Loucy (cell line): Measurements from ENCODE around the gene TASP1.

Experiments used
- H2AFZ ChIP-seq: fragments of 200-600 bp; sonication (generic); 2 replicates; pipeline ENCODE4 v1.6.0; 2016; ENCODE audit warnings: antibody characterized with exemption, mild to moderate bottlenecking, low read length, moderate library complexity
- H3F3A ChIP-seq: fragments of 200-600 bp; 2 replicates; pipeline ENCODE4 v1.6.0; 2016; ENCODE audit warnings: antibody characterized with exemption, low read depth, mild to moderate bottlenecking
- H3K27me3 ChIP-seq: fragments of 200-600 bp; sonication (generic); 2 replicates; pipeline ENCODE4 v1.6.1; 2014; ENCODE audit warnings: low read length, mild to moderate bottlenecking; ENCODE audit not compliant: insufficient read depth, poor library complexity, severe bottlenecking
- H3K36me3 ChIP-seq: fragments of 200-600 bp; sonication (generic); 2 replicates; pipeline ENCODE4 v1.6.1; 2016; ENCODE audit warnings: low read length; ENCODE audit not compliant: insufficient read depth
- H3K4me1 ChIP-seq: fragments of 200-600 bp; sonication (generic); 2 replicates; pipeline ENCODE4 v1.5.1; 2014; ENCODE audit warnings: low read length, mild to moderate bottlenecking; ENCODE audit not compliant: insufficient read depth, poor library complexity, severe bottlenecking
- H3K4me2 ChIP-seq: fragments of 200-600 bp; sonication (generic); 2 replicates; pipeline ENCODE4 v1.6.0; 2014; ENCODE audit warnings: antibody characterized with exemption, low read length, low read depth, mild to moderate bottlenecking; ENCODE audit not compliant: poor library complexity, severe bottlenecking
- H3K4me3 ChIP-seq: fragments of 200-600 bp; sonication (generic); 2 replicates; pipeline ENCODE4 v1.5.1; 2014; ENCODE audit warnings: low read length, mild to moderate bottlenecking, mixed read lengths; ENCODE audit not compliant: poor library complexity, severe bottlenecking
- H3K79me2 ChIP-seq: fragments of 200-600 bp; sonication (generic); 2 replicates; pipeline ENCODE4 v1.6.1; 2014; ENCODE audit warnings: low read length; ENCODE audit not compliant: insufficient read depth
- H3K9ac ChIP-seq: fragments of 200-600 bp; sonication (generic); 2 replicates; pipeline ENCODE4 v1.6.0; 2014; ENCODE audit warnings: mild to moderate bottlenecking, low read depth, low read length, moderate library complexity; ENCODE audit not compliant: poor library complexity, severe bottlenecking
- H3K9me2 ChIP-seq: fragments of 200-600 bp; sonication (generic); replicated peaks from 2 replicates; pipeline ENCODE4 v1.6.1; 2016; ENCODE audit warnings: low read depth, low read length, mixed read lengths
- H3K9me3 ChIP-seq: fragments of 200-600 bp; sonication (generic); 2 replicates; pipeline ENCODE4 v1.6.1; 2014; ENCODE audit warnings: mild to moderate bottlenecking, antibody characterized with exemption, low read length, low read depth; ENCODE audit not compliant: insufficient read depth
- H4K20me1 ChIP-seq: fragments of 200-600 bp; sonication (generic); 2 replicates; pipeline ENCODE4 v1.6.0; 2014; ENCODE audit warnings: antibody characterized with exemption, low read length, mild to moderate bottlenecking; ENCODE audit not compliant: insufficient read depth, poor library complexity, severe bottlenecking
- CTCF ChIP-seq: fragments of 200-600 bp; sonication (generic); conservative IDR thresholded peaks from 2 replicates; pipeline ENCODE4 v1.5.1; 2014; ENCODE audit warnings: mild to moderate bottlenecking, antibody characterized with exemption, low read length
- EZH2phosphoT487 ChIP-seq: fragments of 200-600 bp; IDR thresholded peaks from 2 replicates; pipeline ENCODE4 v1.6.1; 2018; ENCODE audit warnings: antibody characterized with exemption, mild to moderate bottlenecking, moderate library complexity, borderline replicate concordance

TASP1 gene

GRCh38 chr20:13404293-13404692, 234.4 kb downstream of the TASP1 start:
- Histone ChIP-seq H3K4me3 (no peak overlapping the region), H3K9ac (no peak overlapping the region), H3K4me2 (no peak overlapping the region), H3K79me2 (no peaks in the 10 kb centered on the region), H4K20me1 (no peaks in the 10 kb centered on the region), H3K9me3 (no peaks in the 10 kb centered on the region), H3K36me3 (no peaks in the 10 kb centered on the region), H2AFZ (no peak overlapping the region), H3K9me2 (no peaks in the 10 kb centered on the region), H3K4me1 (no peaks in the 10 kb centered on the region), H3K27me3 (no peaks in the 10 kb centered on the region), H3F3A (no peaks in the 10 kb centered on the region)
- TF ChIP-seq CTCF (no peak), EZH2phosphoT487 (no peak)

GRCh38 chr20:13403453-13403852, 235.3 kb downstream of the TASP1 start:
- Histone ChIP-seq H2AFZ (no peak overlapping the region), H3F3A (no peaks in the 10 kb centered on the region), H4K20me1 (no peaks in the 10 kb centered on the region), H3K36me3 (no peaks in the 10 kb centered on the region), H3K4me1 (no peaks in the 10 kb centered on the region), H3K4me3 (no peak overlapping the region), H3K9me2 (no peaks in the 10 kb centered on the region), H3K4me2 (no peak overlapping the region), H3K27me3 (no peaks in the 10 kb centered on the region), H3K9ac (no peak overlapping the region), H3K79me2 (no peaks in the 10 kb centered on the region), H3K9me3 (no peaks in the 10 kb centered on the region)
- no peak for TF ChIP-seq CTCF
- TF ChIP-seq EZH2phosphoT487, result no peak

GRCh38 chr20:13402986-13403385, 235.7 kb downstream of the TASP1 start:
- Histone ChIP-seq H4K20me1 (no peaks in the 10 kb centered on the region), H3K4me3 (no peak overlapping the region), H3K79me2 (no peaks in the 10 kb centered on the region), H3K4me1 (no peaks in the 10 kb centered on the region), H3K4me2 (no peak overlapping the region), H2AFZ (no peak overlapping the region), H3F3A (no peaks in the 10 kb centered on the region), H3K9ac (no peak overlapping the region), H3K9me2 (no peaks in the 10 kb centered on the region), H3K36me3 (no peaks in the 10 kb centered on the region), H3K27me3 (no peaks in the 10 kb centered on the region), H3K9me3 (no peaks in the 10 kb centered on the region)
- TF ChIP-seq CTCF, result no peak
